A673 (cell line): ENCODE data around the gene FGF16. TPM values are rescaled to one million over a fixed set of nuclear protein-coding genes. Genes with fewer than 3 reads are reported as not detected.

Experiments used
- BruUV-seq: library from RNA; stranded (reverse); fragments of 400-500 nt; replicated peaks from 2 replicates; lab custom pipeline; 2021; lab: Mats Ljungman, UMichigan
- CTCF ChIA-PET: fragments of 300-600 bp; sonication (Branson Sonifier 250); formaldehyde crosslinking; loops from one replicate; lab custom pipeline; 2022; ENCODE audit warnings: antibody characterized with exemption; lab: Charles Lee
- POLR2A ChIA-PET: fragments of 300-600 bp; sonication (Branson Sonifier 250); formaldehyde crosslinking; loops from one replicate; lab custom pipeline; 2022; ENCODE audit warnings: antibody characterized with exemption; ENCODE audit not compliant: low non-redundant PET; lab: Charles Lee
- DNase-seq: peaks from one replicate; pipeline ENCODE4 v3.0.0-alpha.2; 2015; ENCODE audit warnings: low spot score
- H3K27ac ChIP-seq: fragments of 200-600 bp; sonication (generic); 2 replicates; pipeline ENCODE4 v1.5.1; 2016; ENCODE audit warnings: mixed run types, low read depth, mild to moderate bottlenecking, mixed read lengths, antibody characterized with exemption, low read length; ENCODE audit not compliant: poor library complexity, severe bottlenecking
- H3K27me3 ChIP-seq: fragments of 200-600 bp; sonication (generic); replicated peaks from 2 replicates; pipeline ENCODE4 v1.6.1; 2017; ENCODE audit warnings: mixed run types, low read depth, mild to moderate bottlenecking, mixed read lengths, antibody characterized with exemption, low read length; ENCODE audit not compliant: insufficient read depth, poor library complexity
- H3K36me3 ChIP-seq: fragments of 200-600 bp; sonication (generic); 2 replicates; pipeline ENCODE4 v1.6.1; 2016; ENCODE audit warnings: mixed run types, mild to moderate bottlenecking, mixed read lengths, antibody characterized with exemption, low read length; ENCODE audit not compliant: insufficient read depth, poor library complexity, severe bottlenecking
- H3K4me1 ChIP-seq: fragments of 200-600 bp; sonication (generic); 2 replicates; pipeline ENCODE4 v1.6.1; 2017; ENCODE audit warnings: mixed run types, mild to moderate bottlenecking, mixed read lengths, antibody characterized with exemption, low read length; ENCODE audit not compliant: insufficient read depth, poor library complexity, severe bottlenecking
- H3K4me3 ChIP-seq: fragments of 200-600 bp; sonication (generic); 2 replicates; pipeline ENCODE4 v1.5.1; 2016; ENCODE audit warnings: low read depth, mixed run types, mild to moderate bottlenecking, mixed read lengths, low read length; ENCODE audit not compliant: poor library complexity, severe bottlenecking
- H3K9me3 ChIP-seq: fragments of 200-600 bp; sonication (generic); 2 replicates; pipeline ENCODE4 v1.6.1; 2016; ENCODE audit warnings: mixed run types, low read depth, mild to moderate bottlenecking, mixed read lengths, antibody characterized with exemption, low read length; ENCODE audit not compliant: poor library complexity, severe bottlenecking
- EZH2 ChIP-seq: fragments of 200-600 bp; sonication (generic); IDR thresholded peaks from 2 replicates; pipeline ENCODE4 v1.6.1; 2017; ENCODE audit warnings: borderline replicate concordance, low read depth, mild to moderate bottlenecking, mixed read lengths, antibody characterized with exemption, low read length; ENCODE audit not compliant: poor library complexity, severe bottlenecking
- intact Hi-C: fragments of 100-400 bp; cut with micrococcal nuclease; formaldehyde crosslinking; loops from one replicate; pipeline ENCODE4 v1.10.0; 2022; ENCODE audit not compliant: unreplicated experiment
- total RNA-seq: library from RNA; stranded (reverse); gene quantifications from 2 replicates; pipeline ENCODE4 v1.2.3, GENCODE V29; 2021
- TF ChIP-seq, protein P1 (sequence below): fragments of 300-800, 200-600 bp; sonication (generic); conservative IDR thresholded peaks from 2 replicates; pipeline ENCODE4 v1.5.1; 2017; ENCODE audit warnings: low read depth, mild to moderate bottlenecking, antibody characterized with exemption, low read length, moderate library complexity, mixed read lengths

Gene FGF16
- total RNA-seq, 1 experiment from 2014 or later, result not detected

DNA sequence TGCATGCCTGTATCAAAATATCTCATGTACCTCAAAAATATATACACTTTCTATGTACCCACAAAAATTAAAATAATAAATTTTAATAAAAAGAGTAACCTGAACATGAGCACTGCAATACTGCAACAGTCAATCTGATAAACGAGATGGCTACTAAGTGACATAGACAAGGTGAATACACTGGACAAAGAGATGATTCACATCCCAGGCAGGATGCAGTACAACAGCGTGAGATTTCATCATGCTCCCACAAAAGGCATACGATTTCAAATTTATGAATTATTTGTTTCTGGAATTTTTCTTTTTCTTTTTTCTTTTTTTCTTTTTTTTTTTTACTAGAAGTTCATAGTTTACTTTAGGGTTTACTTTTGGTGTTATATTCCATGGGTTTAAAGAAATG lies 12.2 kb upstream of the FGF16 start:
- Histone ChIP-seq H3K4me3 (no peak overlapping the region), H3K27ac (no peak overlapping the region), H3K36me3 (no peaks in the 10 kb centered on the region), H3K27me3 (no peaks in the 10 kb centered on the region), H3K9me3 (no peaks in the 10 kb centered on the region), H3K4me1 (peaks cover 7% of the 10 kb centered on the region)
- BruUV-seq, result no TSS peak
- DNase-seq, result no peak
- CTCF ChIA-PET, result no interaction called here
- POLR2A ChIA-PET, result no interaction called here
- intact Hi-C loops, result no loop called here
- TF ChIP-seq, protein P1, sequence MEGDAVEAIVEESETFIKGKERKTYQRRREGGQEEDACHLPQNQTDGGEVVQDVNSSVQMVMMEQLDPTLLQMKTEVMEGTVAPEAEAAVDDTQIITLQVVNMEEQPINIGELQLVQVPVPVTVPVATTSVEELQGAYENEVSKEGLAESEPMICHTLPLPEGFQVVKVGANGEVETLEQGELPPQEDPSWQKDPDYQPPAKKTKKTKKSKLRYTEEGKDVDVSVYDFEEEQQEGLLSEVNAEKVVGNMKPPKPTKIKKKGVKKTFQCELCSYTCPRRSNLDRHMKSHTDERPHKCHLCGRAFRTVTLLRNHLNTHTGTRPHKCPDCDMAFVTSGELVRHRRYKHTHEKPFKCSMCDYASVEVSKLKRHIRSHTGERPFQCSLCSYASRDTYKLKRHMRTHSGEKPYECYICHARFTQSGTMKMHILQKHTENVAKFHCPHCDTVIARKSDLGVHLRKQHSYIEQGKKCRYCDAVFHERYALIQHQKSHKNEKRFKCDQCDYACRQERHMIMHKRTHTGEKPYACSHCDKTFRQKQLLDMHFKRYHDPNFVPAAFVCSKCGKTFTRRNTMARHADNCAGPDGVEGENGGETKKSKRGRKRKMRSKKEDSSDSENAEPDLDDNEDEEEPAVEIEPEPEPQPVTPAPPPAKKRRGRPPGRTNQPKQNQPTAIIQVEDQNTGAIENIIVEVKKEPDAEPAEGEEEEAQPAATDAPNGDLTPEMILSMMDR, result no peak
- no peak for TF ChIP-seq EZH2

DNA sequence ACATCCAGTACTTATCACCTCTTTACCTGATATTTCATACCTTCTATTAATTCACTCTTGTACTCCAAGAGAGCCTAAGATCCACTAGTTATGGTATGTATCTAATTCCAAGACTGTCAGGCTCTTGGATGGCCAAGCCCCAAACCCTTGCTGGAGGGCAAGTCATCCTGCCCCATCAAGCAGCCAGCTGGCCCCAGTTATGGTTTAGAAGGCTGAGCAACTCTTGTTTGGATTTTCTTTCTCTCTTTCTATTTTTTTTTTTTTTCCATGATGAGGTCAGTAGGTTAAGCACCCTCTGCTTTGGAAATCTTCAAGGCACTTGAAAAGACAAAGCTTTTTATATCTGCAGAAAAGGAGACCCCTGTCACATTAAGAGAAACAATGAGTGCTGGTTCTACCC lies 10.9 kb upstream of the FGF16 start:
- no TSS peak for BruUV-seq
- no peaks in the 10 kb centered on the region for H3K9me3 ChIP-seq
- H3K27me3 ChIP-seq, result no peaks in the 10 kb centered on the region
- no peaks in the 10 kb centered on the region for H3K4me1 ChIP-seq
- H3K36me3 ChIP-seq, result no peaks in the 10 kb centered on the region
- ChIA-PET CTCF (no interaction called here), POLR2A (no interaction called here)
- TF ChIP-seq EZH2, result no peak
- TF ChIP-seq, protein P1, result no peak
- H3K27ac ChIP-seq, result no peak overlapping the region
- no peak overlapping the region for H3K4me3 ChIP-seq
- intact Hi-C loops, result no loop called here
- DNase-seq, result no peak

DNA sequence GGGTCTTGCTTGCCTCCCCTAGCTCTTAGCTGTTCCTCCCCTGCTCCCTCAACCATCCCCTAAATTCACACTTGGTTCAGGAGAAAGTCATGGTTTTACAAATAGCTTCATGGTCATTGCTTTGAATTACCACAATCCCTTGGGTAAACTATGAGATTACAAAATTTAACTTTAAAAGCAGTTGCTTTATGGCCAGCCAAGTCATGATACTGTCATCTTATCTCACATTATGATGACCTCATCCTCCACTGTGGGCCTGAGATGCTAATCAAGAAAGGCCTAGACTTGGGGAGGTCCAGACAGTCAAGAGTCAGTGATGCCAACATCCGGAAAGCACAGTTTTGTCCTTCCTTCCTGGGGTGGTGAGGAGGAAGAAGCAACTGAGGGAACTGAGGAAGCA lies 10.5 kb upstream of the FGF16 start:
- no peak for TF ChIP-seq EZH2
- TF ChIP-seq, protein P1, result no peak
- Histone ChIP-seq H3K27ac (no peak overlapping the region), H3K27me3 (no peaks in the 10 kb centered on the region), H3K4me1 (no peaks in the 10 kb centered on the region), H3K4me3 (no peak overlapping the region), H3K9me3 (no peaks in the 10 kb centered on the region), H3K36me3 (no peaks in the 10 kb centered on the region)
- no peak for DNase-seq
- no TSS peak for BruUV-seq
- intact Hi-C loops, result no loop called here
- CTCF ChIA-PET, result no interaction called here
- POLR2A ChIA-PET, result no interaction called here
